ENCODE measurements around the gene ABLIM3.

The ABLIM3 gene

GRCh38 chr5:149201121-149201637 lies 59.9 kb downstream of the ABLIM3 start:
- peaks cover 8% of the 10 kb centered on the region for H3K4me1 ChIP-seq (ENCODE audit: insufficient read depth, poor library complexity, severe bottlenecking)
- ATAC-seq (ENCODE audit: low read depth): no peak
- TF ChIP-seq CTCF (IDR thresholded peaks at IDR 0.05; ENCODE audit: poor library complexity, severe bottlenecking): no peak

GRCh38 chr5:149202910-149203451 lies 61.7 kb downstream of the ABLIM3 start:
- ATAC-seq (ENCODE audit: low read depth): no peak
- no peak overlapping the region for H3K4me3 ChIP-seq (ENCODE audit: severe bottlenecking)
- no peaks in the 10 kb centered on the region for H3K9me3 ChIP-seq (ENCODE audit: severe bottlenecking)
- TF ChIP-seq CTCF (IDR thresholded peaks at IDR 0.05; ENCODE audit: poor library complexity, severe bottlenecking): no peak
- no peak overlapping the region for H3K27ac ChIP-seq (ENCODE audit: poor library complexity, severe bottlenecking)
- H3K27me3 ChIP-seq (ENCODE audit: insufficient read depth, poor library complexity, severe bottlenecking): no peaks in the 10 kb centered on the region
- H3K36me3 ChIP-seq (ENCODE audit: low read depth): peaks cover 28% of the 10 kb centered on the region
- peaks cover 18% of the 10 kb centered on the region for H3K4me1 ChIP-seq (ENCODE audit: insufficient read depth, poor library complexity, severe bottlenecking)
- DNase-seq (ENCODE audit: low spot score): no peak

More at GRCh38 chr5:149201121-149201637, 59.9 kb downstream of the ABLIM3 start:
- no peak for DNase-seq (ENCODE audit: low spot score)
- Histone ChIP-seq H3K27me3 (ENCODE audit: insufficient read depth, poor library complexity, severe bottlenecking) (no peaks in the 10 kb centered on the region), H3K9me3 (ENCODE audit: severe bottlenecking) (no peaks in the 10 kb centered on the region), H3K36me3 (ENCODE audit: low read depth) (peaks cover 28% of the 10 kb centered on the region), H3K4me3 (ENCODE audit: severe bottlenecking) (no peak overlapping the region), H3K27ac (ENCODE audit: poor library complexity, severe bottlenecking) (no peak overlapping the region)

- no peak for TF ChIP-seq CTCF (IDR thresholded peaks at IDR 0.05; ENCODE audit: poor library complexity, severe bottlenecking)
- H3K4me3 ChIP-seq (ENCODE audit: severe bottlenecking): no peak overlapping the region
- ATAC-seq (ENCODE audit: low read depth) (0 out of 3 replicates have a peak, but pooled peaks have one; percentile 19), DNase-seq (ENCODE audit: low spot score) (no peak)
- H3K9me3 ChIP-seq (ENCODE audit: severe bottlenecking): no peaks in the 10 kb centered on the region
- peaks cover 25% of the 10 kb centered on the region for H3K36me3 ChIP-seq (ENCODE audit: low read depth)
- no peaks in the 10 kb centered on the region for H3K27me3 ChIP-seq (ENCODE audit: insufficient read depth, poor library complexity, severe bottlenecking)
- H3K4me1 ChIP-seq (ENCODE audit: insufficient read depth, poor library complexity, severe bottlenecking): peaks cover 18% of the 10 kb centered on the region
- no peak overlapping the region for H3K27ac ChIP-seq (ENCODE audit: poor library complexity, severe bottlenecking)
These were observed 62.7 kb downstream of the ABLIM3 start for GRCh38 chr5:149203921-149204441.

- Histone ChIP-seq H3K27me3 (ENCODE audit: insufficient read depth, poor library complexity, severe bottlenecking) (no peaks in the 10 kb centered on the region), H3K36me3 (ENCODE audit: low read depth) (peaks cover 24% of the 10 kb centered on the region), H3K27ac (ENCODE audit: poor library complexity, severe bottlenecking) (peak overlapping the region; percentile 5), H3K4me3 (ENCODE audit: severe bottlenecking) (no peak overlapping the region), H3K4me1 (ENCODE audit: insufficient read depth, poor library complexity, severe bottlenecking) (peaks cover 18% of the 10 kb centered on the region), H3K9me3 (ENCODE audit: severe bottlenecking) (no peaks in the 10 kb centered on the region)
- ATAC-seq (ENCODE audit: low read depth): peak; percentile 35
- TF ChIP-seq CTCF (IDR thresholded peaks at IDR 0.05; ENCODE audit: poor library complexity, severe bottlenecking): no peak
- no peak for DNase-seq (ENCODE audit: low spot score)
These were observed 64.6 kb downstream of the ABLIM3 start for GRCh38 chr5:149205625-149206523.
